ENCODE results near the gene USP7. TPM values are rescaled to one million over a fixed set of nuclear protein-coding genes. Genes with fewer than 3 reads are reported as not detected.

Gene USP7
- total and polyA plus RNA-seq, 7 donors = 41.6 to 135 (median 108) TPM

DNA sequence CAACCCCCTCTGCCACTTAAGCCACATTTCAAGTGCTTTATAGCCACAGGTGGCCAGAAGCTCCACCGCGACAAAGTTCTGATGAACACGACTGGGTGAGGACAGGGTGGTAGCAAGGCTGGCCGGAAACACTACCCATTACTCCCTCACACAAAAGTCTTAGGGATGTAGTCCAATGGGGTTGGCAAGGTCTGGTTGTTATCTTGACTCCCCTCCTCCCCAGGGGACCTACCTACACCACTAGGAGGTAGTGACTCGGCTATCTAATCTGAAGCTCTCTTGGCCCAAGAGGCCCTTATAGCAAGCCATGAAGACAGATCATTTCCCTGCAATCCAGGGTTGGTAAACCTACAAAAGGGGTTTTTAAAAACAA, 73.2 kb downstream of the USP7 start:
- no peaks in the 10 kb centered on the region for H3K27me3 ChIP-seq (ENCODE audit: insufficient read depth in 3 of 3, low read length in 2 of 3)
- H3K4me3 ChIP-seq = no peak overlapping the region
- no peak overlapping the region for H3K27ac ChIP-seq
- DNase-seq (no peak), ATAC-seq (no peak)
- peaks cover 0 to 63% of the 10 kb centered on the region in 2 donors for H3K36me3 ChIP-seq (ENCODE audit: insufficient read depth in 1 of 2, low read depth in 1 of 2)
- H3K4me1 ChIP-seq = peaks cover 43% of the 10 kb centered on the region
- TF ChIP-seq, protein P1, sequence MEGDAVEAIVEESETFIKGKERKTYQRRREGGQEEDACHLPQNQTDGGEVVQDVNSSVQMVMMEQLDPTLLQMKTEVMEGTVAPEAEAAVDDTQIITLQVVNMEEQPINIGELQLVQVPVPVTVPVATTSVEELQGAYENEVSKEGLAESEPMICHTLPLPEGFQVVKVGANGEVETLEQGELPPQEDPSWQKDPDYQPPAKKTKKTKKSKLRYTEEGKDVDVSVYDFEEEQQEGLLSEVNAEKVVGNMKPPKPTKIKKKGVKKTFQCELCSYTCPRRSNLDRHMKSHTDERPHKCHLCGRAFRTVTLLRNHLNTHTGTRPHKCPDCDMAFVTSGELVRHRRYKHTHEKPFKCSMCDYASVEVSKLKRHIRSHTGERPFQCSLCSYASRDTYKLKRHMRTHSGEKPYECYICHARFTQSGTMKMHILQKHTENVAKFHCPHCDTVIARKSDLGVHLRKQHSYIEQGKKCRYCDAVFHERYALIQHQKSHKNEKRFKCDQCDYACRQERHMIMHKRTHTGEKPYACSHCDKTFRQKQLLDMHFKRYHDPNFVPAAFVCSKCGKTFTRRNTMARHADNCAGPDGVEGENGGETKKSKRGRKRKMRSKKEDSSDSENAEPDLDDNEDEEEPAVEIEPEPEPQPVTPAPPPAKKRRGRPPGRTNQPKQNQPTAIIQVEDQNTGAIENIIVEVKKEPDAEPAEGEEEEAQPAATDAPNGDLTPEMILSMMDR (IDR thresholded peaks at IDR 0.05) = no peak
- H3K9me3 ChIP-seq = no peaks in the 10 kb centered on the region
- 82 to 86% (median 83%) methylated on average over 5 of the region's 5 CpGs for WGBS, 3 donors
- intact Hi-C loops (cut with DNase I) = loop anchor here in 1 of 2 donors (5.0 to 10.0 kb wide), 2 partner anchors 117 to 224 kb away; no protein-coding TSS in a partner anchor

DNA sequence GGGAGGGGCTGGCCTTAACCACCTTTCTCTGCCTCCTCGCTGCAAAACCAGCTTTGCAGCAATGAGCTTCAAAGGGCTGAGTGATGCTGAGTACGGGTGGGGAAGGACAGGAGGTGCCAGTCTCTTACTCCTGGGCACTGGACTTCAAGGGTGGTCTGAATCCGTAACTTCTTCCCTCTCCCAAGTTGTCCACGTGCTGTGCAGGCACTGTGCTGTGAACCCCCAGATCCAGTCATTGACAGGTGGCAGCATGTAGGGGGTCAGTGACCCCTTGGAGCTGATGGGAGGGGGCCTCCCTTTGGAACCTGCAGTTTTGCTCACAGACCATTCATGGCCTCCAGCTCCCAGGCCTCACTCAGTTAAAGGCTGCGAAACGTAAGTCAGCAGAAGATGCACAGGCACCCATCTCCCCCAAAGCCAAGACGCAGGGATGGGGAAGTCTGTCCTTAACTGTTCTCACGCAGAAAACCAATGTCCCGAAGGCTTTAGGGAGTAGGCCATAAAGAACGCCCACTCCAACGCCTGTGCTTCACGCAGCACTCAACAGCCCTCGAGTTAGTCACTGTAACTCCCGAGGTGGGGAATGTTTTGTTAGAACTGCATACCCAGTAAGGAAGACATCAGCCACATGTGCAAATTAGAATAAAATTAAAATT, 73.7 kb downstream of the USP7 start:
- Histone ChIP-seq H3K27me3 (ENCODE audit: insufficient read depth in 3 of 3, low read length in 2 of 3) (no peaks in the 10 kb centered on the region), H3K27ac (no peak overlapping the region), H3K36me3 (ENCODE audit: insufficient read depth in 1 of 2, low read depth in 1 of 2) (peaks cover 0 to 58% of the 10 kb centered on the region in 2 donors), H3K4me3 (no peak overlapping the region), H3K9me3 (no peaks in the 10 kb centered on the region), H3K4me1 (peaks cover 48% of the 10 kb centered on the region)
- no peak for ATAC-seq
- TF ChIP-seq, protein P1 (IDR thresholded peaks at IDR 0.05) = no peak
- intact Hi-C loops (cut with DNase I) = loop anchor here (5.0 to 10.0 kb wide), 5 partner anchors 93 to 225 kb away; partner anchors contain the start of genes PMM2 (in 2 of the 2), TMEM186 (in 2 of the 2) and HAPSTR1 (in 1 of the 2)
- WGBS, 3 donors = 78 to 83% (median 80%) methylated on average over 14 of the region's 14 CpGs
- no peak for DNase-seq

DNA sequence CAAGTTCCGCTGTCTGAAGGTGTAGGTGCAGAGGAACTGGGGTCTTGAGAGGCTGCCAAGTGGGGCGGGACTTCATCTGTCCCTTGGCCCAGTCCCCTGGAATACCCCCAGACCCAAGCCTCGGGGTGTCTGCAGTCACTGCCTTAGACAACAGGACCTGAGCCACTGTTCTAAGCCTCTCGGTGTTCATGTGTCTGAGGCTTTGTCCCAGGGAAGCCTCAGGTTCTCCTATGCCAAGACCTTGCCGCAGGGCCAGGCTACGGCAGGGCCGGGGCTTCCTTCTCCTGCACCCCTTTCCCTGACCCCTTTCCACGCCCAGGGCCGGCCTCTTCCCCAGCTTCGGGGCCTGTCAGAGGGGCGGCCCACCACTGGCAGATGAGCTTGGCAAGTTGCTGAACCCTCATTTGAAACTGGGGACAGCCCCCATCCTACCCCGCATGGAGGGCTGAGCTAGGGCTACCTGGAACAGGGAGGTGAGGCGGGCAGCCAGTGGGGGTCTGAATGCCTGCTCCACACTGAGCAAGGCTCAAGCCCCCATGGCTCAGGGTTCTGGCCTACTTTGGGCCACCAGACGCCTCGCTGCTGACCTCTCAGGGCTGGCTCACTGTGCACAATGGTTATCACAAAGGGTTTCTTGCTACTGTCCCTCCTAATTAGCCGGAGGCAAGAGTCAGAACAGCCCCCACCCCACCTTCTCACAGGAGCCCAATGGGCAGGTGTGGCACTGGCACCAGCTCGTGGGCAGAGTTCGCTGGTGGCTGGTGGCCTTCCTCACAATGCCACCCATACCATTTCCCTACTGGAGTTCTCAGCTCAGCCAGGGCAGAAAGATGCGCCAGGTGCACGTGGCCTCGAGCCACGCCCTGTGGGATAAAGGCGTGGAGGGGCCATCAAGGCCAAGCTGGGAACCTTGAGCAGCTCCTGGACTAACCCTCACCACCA, 74.5 kb downstream of the USP7 start:
- ATAC-seq (no peak), DNase-seq (no peak)
- Histone ChIP-seq H3K27ac (peak overlapping the region; percentile 76), H3K4me3 (no peak overlapping the region), H3K36me3 (ENCODE audit: insufficient read depth in 1 of 2, low read depth in 1 of 2) (peaks cover 0 to 50% of the 10 kb centered on the region in 2 donors), H3K9me3 (no peaks in the 10 kb centered on the region), H3K27me3 (ENCODE audit: insufficient read depth in 3 of 3, low read length in 2 of 3) (no peaks in the 10 kb centered on the region), H3K4me1 (peaks cover 54% of the 10 kb centered on the region)
- intact Hi-C loops (cut with DNase I) = loop anchor here (5.0 to 10.0 kb wide), 3 partner anchors 92 to 206 kb away; partner anchors contain the start of genes PMM2 (in 2 of the 2), TMEM186 (in 2 of the 2) and HAPSTR1 (in 1 of the 2)
- TF ChIP-seq, protein P1 (IDR thresholded peaks at IDR 0.05) = no peak
- WGBS, 3 donors = 83 to 86% (median 83%) methylated on average over 20 to 23 of the region's 23 CpGs

DNA sequence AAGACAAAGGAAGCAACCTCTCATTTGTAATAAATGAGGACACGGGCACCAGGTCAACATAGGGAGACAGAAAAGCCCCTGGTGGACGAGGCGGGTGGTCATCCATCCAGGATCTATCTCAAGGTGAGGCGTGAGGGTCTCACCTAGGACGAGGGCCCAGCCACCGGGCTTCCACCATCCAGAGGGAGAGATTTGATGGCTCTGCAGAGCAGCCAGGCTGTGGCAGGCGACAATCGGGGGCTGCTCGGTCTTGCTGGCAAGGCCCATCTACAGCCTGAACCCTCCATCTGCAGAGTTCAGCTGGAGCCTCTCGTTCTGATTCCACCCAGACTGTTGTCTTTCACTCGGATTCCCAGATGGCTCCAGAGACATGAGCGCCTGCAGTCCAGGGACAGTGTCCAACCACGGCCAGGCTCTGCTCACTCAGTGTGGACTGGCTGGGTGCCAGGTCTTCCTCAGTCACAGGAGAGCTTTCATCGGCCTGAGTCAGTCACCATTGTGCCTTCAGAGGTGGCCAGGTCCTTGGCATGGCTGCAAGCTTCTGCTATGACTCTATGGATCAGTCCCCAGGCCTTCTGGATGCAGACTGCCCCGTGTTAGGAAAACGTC, 75.7 kb downstream of the USP7 start:
- WGBS, 3 donors = 45 to 57% (median 49%) methylated on average over 15 to 16 of the region's 16 CpGs
- ATAC-seq = peak; percentile 74 to 79 (median 77)
- H3K27ac ChIP-seq = peak overlapping the region; percentile 76

More for the DNA sequence above, 75.7 kb downstream of the USP7 start:
- no peak overlapping the region for H3K4me3 ChIP-seq
- H3K4me1 ChIP-seq = peaks cover 53% of the 10 kb centered on the region
- no peaks in the 10 kb centered on the region for H3K9me3 ChIP-seq
- intact Hi-C loops (cut with DNase I) = loop anchor here (5.0 to 10.0 kb wide), 3 partner anchors 91 to 207 kb away; partner anchors contain the start of genes PMM2 (in 2 of the 2), TMEM186 (in 2 of the 2) and HAPSTR1 (in 1 of the 2)
- peak; percentile 93 to 95 for DNase-seq
- peaks cover 0 to 38% of the 10 kb centered on the region in 2 donors for H3K36me3 ChIP-seq (ENCODE audit: insufficient read depth in 1 of 2, low read depth in 1 of 2)
- H3K27me3 ChIP-seq (ENCODE audit: insufficient read depth in 3 of 3, low read length in 2 of 3) = peaks cover 0 to 6% (median 0%) of the 10 kb centered on the region in 3 donors
- TF ChIP-seq, protein P1 (IDR thresholded peaks at IDR 0.05) = no peak

Data from psoas muscle (tissue), 8 donors.